Measurements from ENCODE around the gene TTLL4. TPM values are rescaled to one million over a fixed set of nuclear protein-coding genes. Genes with fewer than 3 reads are reported as not detected.

Gene TTLL4
- total and polyA plus RNA-seq, 2 of the 8 experiments (the other 6 are each of a cell fraction or from before 2014, with no cell fraction given): 71.1 to 105 TPM

DNA sequence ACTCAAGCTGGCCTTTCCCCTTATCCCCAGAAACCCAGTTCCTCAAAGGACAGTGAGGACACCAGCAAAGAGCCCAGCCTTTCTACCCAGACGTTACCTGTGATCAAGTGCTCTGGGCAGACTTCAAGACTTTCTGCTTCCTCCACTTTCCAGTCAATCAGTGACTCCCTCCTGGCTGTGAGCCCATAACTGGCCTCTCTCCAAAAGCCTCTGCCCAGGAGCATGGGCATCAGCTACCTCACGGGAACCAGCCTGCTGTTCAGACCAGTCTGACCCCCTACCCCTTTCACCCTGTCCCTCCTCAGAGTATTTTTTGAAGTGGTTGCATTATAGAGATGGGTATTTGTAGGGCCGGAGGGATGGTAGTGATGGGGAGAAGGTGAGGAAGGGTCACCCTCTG is 43.6 kb downstream of the TTLL4 start (continued):
- TF ChIP-seq JUND (IDR thresholded peaks at IDR 0.05; ENCODE audit: low read length): no peak

All from H1 (cell line).